NCI-H2196 treated with DMSO at 0.1 percent for 48 hours (cell line): ENCODE data around the gene ABHD11.
"Not testable (repeated sequence)": the region's sequence is repeated elsewhere in the genome, so short reads cannot be mapped to it uniquely, and the experiment has no call there.

Source experiments
- DNase-seq: peaks from one replicate; lab custom pipeline; 2025; ENCODE audit not compliant: unreplicated experiment; lab: John Stamatoyannopoulos, UW

The ABHD11 gene

GRCh38 chr7:73719806-73720169 is 18.8 kb downstream of the ABHD11 start:
- no peak for DNase-seq

GRCh38 chr7:73718905-73719805 is 19.4 kb downstream of the ABHD11 start, which contains the start of gene STX1A:
STX1A (minus strand) TSS chr7:73719669; CDS start chr7:73719631, 38 bp downstream.
- DNase-seq: peak; percentile 50

- no peak for DNase-seq
These were observed 20.1 kb downstream of the ABHD11 start for GRCh38 chr7:73718438-73718881.

GRCh38 chr7:73717991-73718405 is 20.6 kb downstream of the ABHD11 start:
- DNase-seq: no peak

GRCh38 chr7:73717025-73717807 is 21.4 kb downstream of the ABHD11 start:
- no peak for DNase-seq

- no peak for DNase-seq
These were observed 22.2 kb downstream of the ABHD11 start for GRCh38 chr7:73716318-73716890.

GRCh38 chr7:73715648-73716317 is 22.8 kb downstream of the ABHD11 start:
- peak; percentile 80 for DNase-seq

- not testable (repeated sequence) for DNase-seq
These were observed 25.3 kb downstream of the ABHD11 start for GRCh38 chr7:73713319-73713718.

- DNase-seq: no peak
These were observed 25.8 kb downstream of the ABHD11 start for GRCh38 chr7:73712773-73713172.

- DNase-seq: no peak
These were observed 29.5 kb downstream of the ABHD11 start for GRCh38 chr7:73708961-73709549.

- peak; percentile 90 for DNase-seq
These were observed 31.5 kb downstream of the ABHD11 start for GRCh38 chr7:73707045-73707631.

- DNase-seq: no peak
These were observed 32.2 kb downstream of the ABHD11 start for GRCh38 chr7:73706126-73707044.

- DNase-seq: no peak
These were observed 33.1 kb downstream of the ABHD11 start for GRCh38 chr7:73705551-73705920.

- no peak for DNase-seq
These were observed 33.7 kb downstream of the ABHD11 start for GRCh38 chr7:73704640-73705550.

GRCh38 chr7:73703757-73704639 is 34.6 kb downstream of the ABHD11 start:
- no peak for DNase-seq

GRCh38 chr7:73703225-73703624 is 35.4 kb downstream of the ABHD11 start:
- no peak for DNase-seq

GRCh38 chr7:73702665-73703064 is 35.9 kb downstream of the ABHD11 start:
- DNase-seq: no peak
